ENCODE results near the gene S100A10. TPM values are rescaled to one million over a fixed set of nuclear protein-coding genes. Genes with fewer than 3 reads are reported as not detected.

The S100A10 gene
- total RNA-seq, 4 donors from 2014 or later = 82.5 to 214 (median 105) TPM

- peak within 1 kb of the TSS; percentile 67 to 76 (median 70) for H3K4me3 ChIP-seq
- H3K9me3 ChIP-seq = no peaks in the 10 kb centered on the region
- H3K4me1 ChIP-seq = peaks cover 12 to 41% (median 32%) of the 10 kb centered on the region in 4 donors
- TF ChIP-seq POLR2AphosphoS5 (IDR thresholded peaks at IDR 0.05) = peak; percentile 87 to 95
- peak; percentile 86 for TF ChIP-seq POLR2A (IDR thresholded peaks at IDR 0.05; ENCODE audit: low read depth)
- no peak for TF ChIP-seq EP300 (IDR thresholded peaks at IDR 0.05)
- TF ChIP-seq, protein P1, sequence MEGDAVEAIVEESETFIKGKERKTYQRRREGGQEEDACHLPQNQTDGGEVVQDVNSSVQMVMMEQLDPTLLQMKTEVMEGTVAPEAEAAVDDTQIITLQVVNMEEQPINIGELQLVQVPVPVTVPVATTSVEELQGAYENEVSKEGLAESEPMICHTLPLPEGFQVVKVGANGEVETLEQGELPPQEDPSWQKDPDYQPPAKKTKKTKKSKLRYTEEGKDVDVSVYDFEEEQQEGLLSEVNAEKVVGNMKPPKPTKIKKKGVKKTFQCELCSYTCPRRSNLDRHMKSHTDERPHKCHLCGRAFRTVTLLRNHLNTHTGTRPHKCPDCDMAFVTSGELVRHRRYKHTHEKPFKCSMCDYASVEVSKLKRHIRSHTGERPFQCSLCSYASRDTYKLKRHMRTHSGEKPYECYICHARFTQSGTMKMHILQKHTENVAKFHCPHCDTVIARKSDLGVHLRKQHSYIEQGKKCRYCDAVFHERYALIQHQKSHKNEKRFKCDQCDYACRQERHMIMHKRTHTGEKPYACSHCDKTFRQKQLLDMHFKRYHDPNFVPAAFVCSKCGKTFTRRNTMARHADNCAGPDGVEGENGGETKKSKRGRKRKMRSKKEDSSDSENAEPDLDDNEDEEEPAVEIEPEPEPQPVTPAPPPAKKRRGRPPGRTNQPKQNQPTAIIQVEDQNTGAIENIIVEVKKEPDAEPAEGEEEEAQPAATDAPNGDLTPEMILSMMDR (IDR thresholded peaks at IDR 0.05) = no peak
- peak; percentile 96 for DNase-seq (ENCODE audit: extremely low spot score)
- H3K27ac ChIP-seq (replicated peaks in 1 of 4) = peak within 1 kb of the TSS; percentile 82 to 87 (median 86)
- WGBS = under 1% methylated on average over 53 of the region's 53 CpGs
- no peaks in the 10 kb centered on the region for H3K27me3 ChIP-seq
- H3K36me3 ChIP-seq = peaks cover 11 to 26% (median 21%) of the 10 kb centered on the region in 4 donors
- intact Hi-C loops (cut with DNase I) = no loop called here
Measured at GRCh38 chr1:152036267-152037216, 42.9 kb upstream of the S100A10 start, which contains the start of gene S100A11. S100A11 (minus strand) TSS chr1:152037004; CDS start chr1:152036915, 89 bp downstream.

DNA sequence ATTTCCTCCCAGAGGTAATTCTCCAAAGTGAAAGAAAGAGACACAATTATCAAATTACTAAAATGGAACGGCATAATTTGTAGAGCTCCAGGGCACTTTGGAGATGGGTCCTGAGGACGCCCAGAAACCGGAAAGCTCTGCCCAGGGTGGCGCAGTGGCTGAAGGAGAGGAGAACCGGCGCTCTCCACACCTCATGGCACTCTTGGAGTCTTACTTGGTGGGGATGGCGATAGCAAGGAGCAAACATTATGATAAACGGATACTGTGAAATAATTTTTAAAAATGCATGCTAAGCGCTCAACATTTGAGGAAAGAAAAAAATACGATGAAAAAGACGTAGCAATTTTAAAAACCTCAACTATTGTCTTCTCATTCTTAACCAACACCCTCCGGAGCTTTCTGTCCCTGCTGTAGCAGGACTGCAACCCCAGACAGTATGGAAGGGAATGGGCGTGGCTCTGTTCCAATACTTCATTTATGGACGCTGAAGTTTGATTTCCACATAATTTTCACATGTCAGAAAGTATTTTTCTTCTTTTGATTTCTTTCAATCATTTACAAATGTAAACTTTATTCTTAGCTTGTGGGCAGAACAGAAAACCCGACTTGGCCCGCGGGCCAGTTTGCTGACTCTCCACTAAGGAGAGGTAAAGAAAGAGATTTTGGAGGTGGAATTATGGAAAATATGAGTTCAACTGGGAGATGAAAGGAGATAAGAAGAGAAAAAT, 42.0 kb upstream of the S100A10 start:
- intact Hi-C loops (cut with DNase I) = no loop called here
- H3K4me3 ChIP-seq = peak overlapping the region; percentile 67 to 76 (median 70)
- H3K4me1 ChIP-seq = peaks cover 12 to 41% (median 32%) of the 10 kb centered on the region in 4 donors
- TF ChIP-seq, protein P1 (IDR thresholded peaks at IDR 0.05) = no peak
- TF ChIP-seq POLR2AphosphoS5 (IDR thresholded peaks at IDR 0.05) (no peak), EP300 (IDR thresholded peaks at IDR 0.05) (no peak), POLR2A (IDR thresholded peaks at IDR 0.05; ENCODE audit: low read depth) (no peak)
- no peaks in the 10 kb centered on the region for H3K27me3 ChIP-seq
- H3K27ac ChIP-seq (replicated peaks in 1 of 4) = peak overlapping the region; percentile 82 to 87 (median 86)
- DNase-seq (ENCODE audit: extremely low spot score) = no peak
- no peaks in the 10 kb centered on the region for H3K9me3 ChIP-seq
- H3K36me3 ChIP-seq = peaks cover 17 to 34% (median 28%) of the 10 kb centered on the region in 4 donors
- 34% methylated on average over 17 of the region's 17 CpGs for WGBS

DNA sequence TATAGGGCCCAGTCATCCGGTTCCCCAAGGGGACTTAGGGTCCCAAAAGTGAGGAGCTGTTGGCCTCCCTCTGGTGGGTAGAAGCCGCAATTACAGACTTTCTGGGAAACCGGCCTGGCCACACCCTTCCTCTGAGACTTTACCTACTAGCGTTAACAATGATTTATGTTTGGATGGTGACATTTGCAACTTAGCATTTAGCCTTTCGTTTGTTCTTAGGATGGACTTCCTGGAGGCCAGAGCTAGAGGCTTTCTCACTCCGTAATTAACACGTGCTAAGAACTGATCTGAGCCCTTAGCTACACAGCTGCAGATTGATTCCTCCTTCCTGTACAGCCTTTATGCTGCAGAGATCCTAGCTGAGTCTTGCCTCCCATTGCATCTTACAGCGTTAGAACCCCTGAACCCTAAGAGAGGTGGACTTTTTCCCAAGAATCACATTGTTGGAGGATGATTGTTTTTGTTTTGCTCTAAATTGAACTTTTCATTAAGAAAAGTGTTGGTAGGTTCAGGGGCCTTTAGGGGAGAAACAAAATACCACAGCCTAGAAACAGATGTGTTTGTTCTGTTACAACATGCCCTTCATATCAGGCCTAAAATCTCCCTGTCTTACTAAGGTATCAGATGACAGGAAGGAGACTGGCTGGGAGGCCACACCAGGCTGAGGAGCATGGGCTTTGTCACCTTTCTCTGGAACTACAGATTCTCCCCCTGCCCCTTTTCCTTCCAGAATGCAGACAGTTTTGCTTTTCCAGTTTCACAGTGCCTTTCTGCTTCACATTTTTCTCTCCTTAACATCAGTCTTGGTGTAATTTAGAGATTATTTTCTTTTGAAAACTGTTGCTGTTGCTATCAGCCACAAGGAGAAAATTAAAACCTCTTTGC, 41.2 kb upstream of the S100A10 start:
- DNase-seq (ENCODE audit: extremely low spot score) = no peak
- no peaks in the 10 kb centered on the region for H3K9me3 ChIP-seq
- TF ChIP-seq POLR2AphosphoS5 (IDR thresholded peaks at IDR 0.05) = peak; percentile 12 to 17
- TF ChIP-seq, protein P1 (IDR thresholded peaks at IDR 0.05) = peak; percentile 45 to 64 (median 48)
- TF ChIP-seq POLR2A (IDR thresholded peaks at IDR 0.05; ENCODE audit: low read depth) = no peak
- H3K27ac ChIP-seq (replicated peaks in 1 of 4) = peak overlapping the region; percentile 82 to 87 (median 86)
- peak overlapping the region; percentile 67 to 76 (median 70) for H3K4me3 ChIP-seq
- H3K36me3 ChIP-seq = peaks cover 17 to 40% (median 28%) of the 10 kb centered on the region in 4 donors
- 28% methylated on average over 8 of the region's 8 CpGs for WGBS
- intact Hi-C loops (cut with DNase I) = no loop called here
- H3K27me3 ChIP-seq = no peaks in the 10 kb centered on the region
- peaks cover 12 to 41% (median 32%) of the 10 kb centered on the region in 4 donors for H3K4me1 ChIP-seq

DNA sequence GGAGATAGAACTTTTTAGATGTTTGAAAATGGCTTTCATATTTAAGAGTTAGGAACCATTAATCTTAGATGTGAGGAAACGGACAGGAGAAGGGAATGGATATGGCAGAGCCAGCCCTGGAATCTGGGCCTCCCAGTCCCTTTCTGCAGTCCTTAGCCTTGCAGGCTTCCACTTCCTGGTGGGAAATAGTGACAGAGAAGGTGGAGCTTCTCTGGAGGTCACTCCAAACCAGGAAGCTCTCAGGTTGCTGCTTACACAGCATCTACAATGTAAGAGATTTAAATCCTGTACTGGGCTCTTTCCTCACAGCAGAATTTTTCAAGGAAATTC, 40.6 kb upstream of the S100A10 start:
- no peaks in the 10 kb centered on the region for H3K9me3 ChIP-seq
- H3K36me3 ChIP-seq = peaks cover 17 to 40% (median 28%) of the 10 kb centered on the region in 4 donors
- H3K27me3 ChIP-seq = no peaks in the 10 kb centered on the region
- H3K4me1 ChIP-seq = peaks cover 12 to 41% (median 32%) of the 10 kb centered on the region in 4 donors
- no peak for DNase-seq (ENCODE audit: extremely low spot score)
- TF ChIP-seq POLR2A (IDR thresholded peaks at IDR 0.05; ENCODE audit: low read depth) = no peak
- TF ChIP-seq, protein P1 (IDR thresholded peaks at IDR 0.05) = no peak
- TF ChIP-seq EP300 (IDR thresholded peaks at IDR 0.05) = no peak
- no peak for TF ChIP-seq POLR2AphosphoS5 (IDR thresholded peaks at IDR 0.05)
- 91% methylated on average over 1 of the region's 1 CpG for WGBS
- H3K4me3 ChIP-seq = peak overlapping the region; percentile 67 to 76 (median 70)
- intact Hi-C loops (cut with DNase I) = no loop called here
- peak overlapping the region in 3 of 4 donors; percentile 82 to 87 (median 87) for H3K27ac ChIP-seq (replicated peaks in 1 of 4)
